CD4-positive, alpha-beta T cell treated with Interleukin-4 for 1 hour (primary cell): Measurements from ENCODE around the gene BRICD5.
A peak's percentile ranks its signal among the peaks of the same experiment; 100 is the strongest.
"Not testable (repeated sequence)": the region's sequence is repeated elsewhere in the genome, so short reads cannot be mapped to it uniquely, and the experiment has no call there.

ENCODE experiments used
- DNase-seq, 2 donors: peaks; one replicate each; pipeline ENCODE4 v3.0.0-alpha.2; 2020 to 2022

The BRICD5 gene

DNA sequence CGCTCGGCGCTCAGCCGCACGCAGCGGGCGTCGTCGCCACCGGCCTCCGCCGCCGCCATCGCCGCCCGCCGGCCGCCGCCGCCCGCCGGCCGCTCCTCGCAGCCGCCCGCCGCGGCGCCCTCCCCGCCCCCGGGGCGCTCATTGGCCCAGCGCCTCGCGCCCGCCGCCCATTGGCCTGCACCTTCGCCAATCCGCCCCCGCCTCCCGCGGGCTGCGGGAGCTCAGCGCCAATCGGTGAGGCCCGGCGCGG is 4.0 kb upstream of the BRICD5 start, which contains the start of gene PGP:
TSS of gene PGP (minus strand) at position 122 of the 250 bp plus-strand sequence. CDS start at position 59, 63 bp downstream.
- DNase-seq: no peak

DNA sequence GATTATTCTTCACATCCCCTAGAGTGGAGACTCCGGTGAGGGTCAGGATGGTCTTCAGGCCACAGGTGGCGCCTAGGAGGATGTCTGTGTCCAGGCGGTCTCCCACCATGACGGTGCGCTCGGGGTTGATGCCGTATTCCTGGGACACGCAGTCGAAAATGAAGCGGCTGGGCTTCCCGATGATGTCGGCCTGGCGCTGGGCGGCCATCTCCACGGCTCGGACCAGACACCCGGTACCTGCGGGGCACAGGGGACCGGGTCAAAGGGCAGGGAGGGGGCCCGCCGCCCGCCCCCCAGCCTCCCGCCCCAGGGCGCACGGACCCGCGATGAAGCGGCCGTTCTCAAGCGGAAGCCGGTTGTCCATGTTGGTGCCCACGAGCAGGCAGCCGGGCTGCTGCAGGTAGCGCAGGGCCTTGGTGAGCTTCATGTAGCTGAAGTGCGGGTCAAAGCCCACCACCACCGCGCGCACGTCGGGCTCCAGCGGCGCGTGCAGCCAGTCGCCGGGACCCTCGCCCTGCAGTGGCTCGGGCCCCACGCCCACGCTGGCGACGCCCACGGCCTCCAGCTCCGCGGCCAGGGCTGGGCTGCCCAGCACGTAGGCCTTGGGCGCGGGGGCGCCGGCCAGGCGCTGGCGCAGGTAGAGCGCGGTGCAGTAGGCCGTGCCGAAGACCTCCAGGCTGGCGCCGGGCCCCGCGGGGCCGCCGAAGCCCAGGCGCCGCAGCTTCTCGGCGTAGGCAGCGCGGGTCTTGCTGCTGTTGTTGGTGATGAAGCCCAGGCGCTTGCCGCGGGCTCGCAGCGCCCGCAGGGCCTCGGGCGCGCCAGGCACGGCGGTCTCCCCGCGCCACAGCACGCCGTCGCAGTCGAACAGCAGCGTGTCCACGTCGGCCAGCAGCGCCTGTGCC is 3.4 kb upstream of the BRICD5 start:
- no peak for DNase-seq

DNA sequence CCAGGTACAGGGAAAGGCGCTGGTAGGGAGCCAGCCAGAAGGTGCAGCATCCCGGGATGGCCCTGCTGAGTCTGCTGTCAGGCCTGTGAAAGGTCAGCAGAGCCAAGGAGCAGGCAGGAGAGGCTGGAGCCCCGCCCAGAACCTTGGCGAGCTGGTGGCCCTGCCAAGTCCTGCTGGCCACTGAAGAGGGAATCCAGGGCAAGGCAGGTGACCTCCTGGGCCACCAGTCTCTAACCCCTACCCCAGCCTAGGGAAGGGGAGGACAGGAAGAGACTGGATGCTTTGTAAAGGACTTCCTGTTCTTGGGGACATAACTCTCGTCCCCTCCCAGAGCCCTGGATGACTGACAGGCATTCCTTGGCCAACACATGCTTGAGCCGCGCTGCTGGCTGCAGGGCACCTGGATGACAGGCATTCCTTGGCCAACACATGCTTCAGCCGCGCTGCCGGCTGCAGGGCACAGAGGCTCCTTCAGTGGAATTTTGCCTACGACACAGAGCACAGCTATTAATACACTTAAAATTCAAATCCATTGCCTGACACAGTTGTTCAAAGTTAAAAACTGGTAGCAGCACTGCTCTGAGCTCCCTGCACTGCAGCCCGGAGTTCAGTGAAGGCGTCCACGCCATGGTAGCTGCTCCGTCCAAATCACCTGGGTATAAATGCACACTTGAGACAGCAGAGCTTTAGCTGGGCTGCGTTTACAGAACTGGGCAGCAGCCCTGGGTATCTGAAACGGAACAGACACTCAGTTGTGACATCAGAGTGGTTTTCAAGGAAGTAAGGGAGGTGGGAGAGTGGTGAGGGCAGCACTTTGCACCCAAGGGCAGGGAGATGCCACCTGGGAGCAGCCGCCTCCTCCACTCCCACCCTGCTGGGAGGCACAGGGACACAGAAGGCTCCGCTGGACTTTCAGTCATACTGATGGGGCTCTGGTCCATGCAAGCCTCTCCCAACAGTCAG is 2.0 kb upstream of the BRICD5 start:
- DNase-seq: no peak

DNA sequence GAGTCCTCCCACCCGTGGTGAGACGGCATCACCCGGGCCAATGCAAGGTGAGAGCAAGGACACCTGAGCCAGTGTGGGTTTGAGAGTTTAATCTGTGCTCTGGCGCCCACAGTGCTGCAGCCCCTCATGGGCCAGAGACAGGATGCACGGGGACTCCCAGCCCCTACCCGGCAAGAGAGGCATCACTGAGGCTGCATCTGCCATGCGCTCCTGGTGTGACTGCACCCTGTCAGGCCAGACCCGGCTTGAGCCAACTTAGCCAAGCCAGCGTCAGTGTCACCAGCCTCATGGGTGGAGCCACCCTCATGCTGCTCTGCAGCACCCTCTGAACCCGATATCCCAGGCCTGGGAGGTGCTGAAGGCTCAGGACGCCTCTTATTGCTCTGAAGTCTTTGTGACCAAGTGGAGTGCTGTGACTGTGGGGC is 1.3 kb upstream of the BRICD5 start:
- no peak for DNase-seq

DNA sequence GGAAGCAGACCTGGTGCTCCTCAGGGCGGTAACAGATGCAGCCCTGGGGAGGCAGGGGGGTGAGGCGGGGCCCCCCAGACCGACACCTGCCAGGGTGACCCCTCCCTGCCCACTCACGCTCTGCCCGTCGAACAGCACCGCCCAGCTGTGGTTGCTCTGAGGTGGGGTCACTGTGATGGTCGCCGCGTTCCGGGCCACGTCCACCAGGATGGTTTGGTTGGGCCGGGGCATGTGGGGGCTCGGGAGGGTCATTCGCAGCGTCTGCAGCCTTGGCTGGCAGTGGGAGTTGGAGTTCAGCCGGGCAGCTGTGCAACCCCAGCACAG is 692 bp downstream of the BRICD5 start:
- DNase-seq: no peak

DNA sequence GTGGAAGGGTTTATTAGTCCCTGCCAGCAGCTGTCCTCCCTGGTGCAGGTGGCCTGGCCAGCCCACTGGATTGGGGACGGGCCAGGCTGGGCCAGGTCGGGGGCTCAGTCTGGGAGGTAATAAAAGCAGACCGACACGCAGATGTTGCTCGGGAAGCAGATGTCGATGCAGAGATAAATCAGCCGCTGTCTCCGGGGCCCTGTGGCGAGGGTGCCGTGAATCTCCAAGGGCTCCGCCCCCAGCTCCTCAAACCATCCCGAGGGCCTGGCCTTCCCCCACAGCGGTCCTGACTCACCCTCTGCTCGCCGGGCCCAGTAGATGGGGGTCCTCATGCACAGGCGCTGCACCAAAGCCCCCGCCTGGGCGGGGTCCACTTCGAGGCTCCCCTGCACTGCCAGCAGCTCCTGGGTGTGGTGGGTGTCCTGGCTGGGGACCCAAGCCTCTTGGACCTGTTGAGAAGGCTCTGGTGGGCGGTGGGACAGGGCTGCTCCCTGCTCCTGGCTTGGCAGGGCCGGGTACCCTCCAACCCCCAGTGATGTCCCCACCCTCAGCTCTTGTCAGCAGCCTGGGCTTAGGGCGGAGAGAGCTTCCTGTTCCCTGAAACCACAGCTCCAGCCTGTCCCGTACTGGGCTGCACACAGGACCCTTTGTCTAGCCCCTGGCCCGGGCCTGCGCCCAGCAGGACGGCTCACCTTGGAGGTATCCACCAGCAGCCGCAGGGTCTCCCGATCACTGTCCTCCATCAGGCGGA is 1.2 kb downstream of the BRICD5 start:
- no peak for DNase-seq

DNA sequence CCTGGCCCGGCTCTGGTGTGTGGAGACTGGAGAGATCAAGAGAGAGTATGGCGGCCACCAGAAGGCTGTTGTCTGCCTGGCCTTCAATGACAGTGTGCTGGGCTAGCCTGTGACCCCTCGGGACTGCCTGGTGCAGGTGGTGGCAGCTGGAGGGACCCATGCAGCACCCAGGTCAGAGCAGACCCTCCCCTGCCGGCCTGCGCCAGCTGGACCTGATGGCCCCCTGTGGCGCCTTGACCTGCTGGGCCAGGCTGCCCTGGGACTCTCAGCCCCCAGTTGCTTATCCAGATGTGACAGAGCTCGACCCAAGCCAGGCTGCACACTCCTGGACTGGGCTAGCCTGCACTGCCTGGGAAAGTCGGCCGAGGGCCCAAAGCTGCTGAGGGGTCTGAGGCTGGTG is 1.9 kb downstream of the BRICD5 start:
- no peak for DNase-seq

DNA sequence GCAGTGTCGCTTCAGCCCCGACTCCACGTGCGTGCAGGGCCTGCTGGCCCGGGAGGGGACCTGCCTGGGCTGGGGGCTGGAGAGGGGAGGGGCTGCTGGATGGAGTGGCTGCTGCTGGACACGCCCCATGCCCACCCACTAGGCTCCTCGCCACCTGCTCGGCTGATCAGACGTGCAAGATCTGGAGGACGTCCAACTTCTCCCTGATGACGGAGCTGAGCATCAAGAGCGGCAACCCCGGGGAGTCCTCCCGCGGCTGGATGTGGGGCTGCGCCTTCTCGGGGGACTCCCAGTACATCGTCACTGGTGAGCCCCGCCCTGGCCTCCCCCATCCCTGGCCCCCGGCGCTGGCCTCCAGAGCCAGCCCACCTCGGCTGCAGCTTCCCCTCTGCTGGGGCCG is 2.4 kb downstream of the BRICD5 start:
- no peak for DNase-seq

DNA sequence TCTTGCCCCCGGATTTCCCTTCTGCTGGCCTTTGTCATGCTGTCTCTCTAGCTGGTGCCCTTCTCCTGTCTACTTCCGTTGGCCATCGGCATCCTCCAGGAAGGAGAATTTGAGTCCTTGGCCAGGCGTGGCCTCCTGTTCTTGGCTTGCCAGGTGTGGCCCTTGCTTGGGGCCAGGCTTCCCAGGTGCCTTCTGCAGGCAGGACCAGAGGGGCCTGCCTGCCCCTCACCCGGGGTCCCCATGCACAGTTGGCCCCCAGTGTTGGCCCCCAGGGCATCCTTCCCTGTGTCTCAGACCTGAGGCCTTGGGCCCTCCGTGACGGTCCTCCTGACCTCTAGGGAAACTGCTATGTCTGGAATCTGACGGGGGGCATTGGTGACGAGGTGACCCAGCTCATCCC is 2.8 kb downstream of the BRICD5 start:
- no peak for DNase-seq

DNA sequence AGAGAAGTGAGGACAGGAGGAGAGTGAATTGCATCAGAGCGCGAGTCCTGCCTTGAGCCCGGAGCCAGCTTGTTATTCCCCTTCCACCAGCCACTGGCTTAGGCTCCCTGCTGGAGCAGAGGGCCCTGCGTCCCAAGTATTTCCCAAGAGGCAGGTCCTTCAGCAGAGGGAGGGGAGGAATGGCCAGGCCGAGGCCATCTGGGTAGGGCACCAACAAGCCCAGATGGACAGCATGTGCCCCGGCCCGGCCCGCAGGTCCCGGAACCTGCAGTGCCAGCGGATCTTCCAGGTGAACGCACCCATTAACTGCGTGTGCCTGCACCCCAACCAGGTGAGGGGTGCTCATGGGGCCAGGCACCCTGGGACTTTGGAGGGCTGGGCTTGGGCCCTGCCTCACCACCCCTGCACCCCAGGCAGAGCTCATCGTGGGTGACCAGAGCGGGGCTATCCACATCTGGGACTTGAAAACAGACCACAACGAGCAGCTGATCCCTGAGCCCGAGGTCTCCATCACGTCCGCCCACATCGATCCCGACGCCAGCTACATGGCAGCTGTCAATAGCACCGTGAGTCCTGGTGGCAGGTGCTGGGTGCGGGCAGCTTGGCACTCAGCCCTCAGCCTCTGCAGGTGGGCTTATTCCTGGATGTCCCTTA is 3.8 kb downstream of the BRICD5 start:
- no peak for DNase-seq

DNA sequence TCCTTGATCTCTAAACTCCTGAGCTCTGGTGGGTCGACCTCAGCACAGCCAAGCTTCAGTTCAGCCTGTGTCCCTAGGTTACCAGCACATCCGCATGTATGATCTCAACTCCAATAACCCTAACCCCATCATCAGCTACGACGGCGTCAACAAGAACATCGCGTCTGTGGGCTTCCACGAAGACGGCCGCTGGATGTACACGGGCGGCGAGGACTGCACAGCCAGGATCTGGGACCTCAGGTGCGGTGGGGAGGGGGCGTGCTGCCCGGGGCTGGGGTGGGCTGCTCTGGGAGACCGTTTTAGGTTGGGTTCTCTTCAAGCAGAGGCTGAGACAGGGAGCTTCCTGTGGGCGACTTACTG is 4.3 kb downstream of the BRICD5 start:
- no peak for DNase-seq

DNA sequence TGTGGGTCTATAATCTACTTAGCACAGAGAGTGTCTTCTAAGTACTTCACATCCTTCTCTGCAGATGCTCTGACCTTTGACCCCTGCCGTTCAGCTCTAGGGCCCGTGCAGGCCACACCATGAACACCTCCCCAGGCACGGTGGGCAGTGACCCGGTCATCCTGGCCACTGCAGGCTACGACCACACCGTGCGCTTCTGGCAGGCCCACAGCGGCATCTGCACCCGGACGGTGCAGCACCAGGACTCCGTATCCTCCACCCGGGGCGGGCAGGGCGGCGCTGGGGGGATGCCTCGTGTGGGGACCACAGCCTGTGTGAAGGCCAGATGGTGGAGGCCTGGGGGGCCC is 4.7 kb downstream of the BRICD5 start:
- DNase-seq: no peak

DNA sequence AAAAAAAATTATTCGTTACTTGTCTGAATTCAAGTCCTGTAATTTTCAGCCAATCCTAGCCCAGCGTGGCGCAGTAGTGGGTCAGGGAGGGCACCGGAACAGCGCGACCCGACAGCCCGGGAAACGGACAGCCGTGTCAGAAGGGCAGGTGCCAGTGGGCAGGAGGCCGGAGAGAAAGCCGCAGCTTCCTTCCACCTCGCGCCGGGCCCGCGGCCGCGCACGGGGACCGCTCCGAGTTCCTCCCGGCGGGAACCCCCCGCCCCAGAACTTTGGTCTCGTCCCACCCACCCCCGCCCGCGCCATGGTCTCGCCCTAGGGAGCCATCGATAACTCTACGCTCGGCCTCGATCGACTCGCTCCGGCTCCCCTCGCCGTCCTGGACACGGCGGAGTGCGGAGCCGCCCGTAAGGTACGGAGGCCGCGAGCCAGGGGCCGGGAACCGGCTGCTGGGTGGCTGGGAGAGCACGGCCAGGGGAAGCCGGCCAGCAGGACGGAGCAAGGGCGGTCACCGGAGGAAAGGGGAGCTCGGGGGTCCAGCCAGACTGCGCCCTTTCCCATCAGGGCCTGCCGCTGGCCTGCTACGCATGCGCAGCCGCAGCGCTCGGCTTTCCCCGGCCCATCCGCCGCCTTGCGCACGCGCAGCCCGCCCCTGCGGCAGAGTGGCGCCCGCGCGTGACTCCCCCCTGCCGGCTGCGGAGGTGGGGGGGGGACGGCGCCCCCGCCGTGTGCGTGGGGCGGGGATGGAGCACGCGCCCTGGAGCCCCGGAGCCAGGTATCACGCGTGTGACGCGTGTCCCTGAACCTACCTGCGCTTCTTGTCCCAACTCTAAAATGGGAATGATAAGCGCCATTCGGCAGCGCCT is 5.3 kb downstream of the BRICD5 start, which contains the start of gene MLST8:
TSS of gene MLST8 (plus strand) at position 351 of the 863 bp plus-strand sequence. CDS start 632 bp downstream, outside the sequence.
- peak; percentile 89 to 93 for DNase-seq

DNA sequence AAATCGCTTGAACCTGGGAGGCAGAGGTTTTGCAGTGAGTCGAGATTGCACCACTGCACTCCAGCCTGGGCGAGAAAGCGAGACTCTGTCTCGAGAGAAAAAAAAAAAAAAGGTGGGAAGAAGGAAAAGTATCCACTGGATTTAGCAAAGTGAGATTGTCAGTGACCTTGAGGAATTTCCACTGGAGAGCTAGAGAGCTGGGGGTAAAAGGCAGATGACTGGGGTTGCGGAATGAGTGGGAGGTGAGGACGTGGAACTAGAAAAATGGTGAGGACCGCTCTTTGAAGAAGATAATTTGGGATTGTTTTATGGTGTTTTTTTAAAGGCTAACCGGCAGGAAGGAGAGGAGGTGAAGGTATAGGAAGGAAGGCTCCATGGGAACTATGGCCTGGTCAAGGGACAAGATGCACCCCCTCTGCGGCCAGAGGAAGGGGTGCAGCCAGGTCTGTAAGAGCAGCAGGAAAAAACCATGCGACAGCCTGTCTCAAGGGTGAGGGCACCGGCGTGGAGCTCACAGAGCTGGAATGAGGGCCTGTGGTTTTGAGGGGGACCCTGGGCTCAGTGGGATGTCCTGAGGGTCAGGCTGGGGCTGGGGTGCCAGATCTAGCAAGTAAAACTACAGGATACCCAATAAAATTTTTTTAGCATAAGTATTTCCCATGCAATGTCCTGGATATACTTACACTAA is 6.1 kb downstream of the BRICD5 start:
- no peak for DNase-seq

DNA sequence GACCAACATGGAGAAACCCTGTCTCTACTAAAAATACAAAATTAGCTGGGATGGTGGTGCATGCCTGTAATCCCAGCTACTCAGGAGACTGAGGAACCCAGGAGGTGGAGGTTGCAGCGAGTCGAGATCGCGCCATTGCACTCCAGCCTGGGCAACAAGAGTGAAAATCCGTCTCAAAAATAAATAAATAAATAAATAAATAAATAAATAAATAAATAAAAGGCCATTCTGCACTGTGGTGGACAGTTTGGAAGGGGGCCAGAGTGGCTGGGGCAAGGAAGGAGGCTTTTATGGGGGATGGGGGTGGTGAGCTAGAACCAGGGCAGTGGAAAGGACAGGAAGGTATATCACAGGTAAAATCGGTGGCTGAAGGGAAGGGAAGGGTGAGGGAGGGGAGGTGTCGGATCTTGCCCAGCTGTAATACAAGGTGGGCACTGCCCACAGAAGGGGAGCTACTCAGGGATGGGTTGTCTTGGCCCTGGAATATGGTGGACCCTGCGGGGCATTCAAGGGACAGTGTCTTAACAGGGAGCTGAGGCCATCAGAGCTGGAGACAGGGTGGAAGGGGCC is 7.5 kb downstream of the BRICD5 start:
- not testable (repeated sequence) for DNase-seq

DNA sequence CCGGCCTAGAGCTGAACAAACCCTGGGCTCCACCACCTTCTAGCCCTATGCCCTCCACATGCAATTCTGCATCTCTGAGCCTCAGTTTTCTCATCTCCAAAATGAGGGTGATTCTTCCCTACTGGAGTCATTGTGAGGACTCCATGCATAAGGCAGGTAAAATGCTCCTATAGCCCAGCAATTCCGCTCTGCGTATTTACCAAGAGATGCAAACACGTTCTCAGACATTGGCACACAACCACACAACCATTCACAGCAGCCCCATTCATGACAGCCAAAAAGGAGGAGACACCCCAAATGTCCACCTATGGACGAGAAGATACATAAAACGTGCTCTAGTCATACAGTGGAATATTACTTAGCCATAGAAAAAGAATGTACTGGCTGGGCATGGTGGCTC is 10.3 kb downstream of the BRICD5 start:
- no peak for DNase-seq

DNA sequence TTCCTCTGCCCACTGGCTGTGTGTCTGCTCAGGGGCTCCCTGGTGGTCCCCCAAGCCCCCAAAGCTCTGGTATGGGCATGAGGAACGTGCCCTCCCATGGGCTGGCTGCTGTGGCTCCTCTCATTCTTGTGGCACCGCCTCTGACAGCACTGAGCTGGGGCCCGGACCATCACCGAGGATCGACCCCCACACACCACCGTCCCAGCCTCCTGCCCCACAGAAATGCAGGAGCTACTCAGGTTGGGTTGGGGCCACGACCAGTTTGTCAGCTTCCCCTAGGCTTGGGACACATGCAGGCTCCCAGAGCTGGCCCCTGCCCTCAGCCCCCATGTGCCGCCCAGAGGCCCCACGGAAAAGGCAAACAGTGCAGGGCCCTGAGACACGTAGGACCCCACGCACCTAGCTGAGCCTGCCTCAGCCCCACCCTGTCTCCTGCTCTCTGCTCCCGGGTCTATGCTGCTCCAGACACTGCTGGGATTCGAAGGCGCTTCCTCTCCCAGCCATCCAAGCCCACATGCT is 11.0 kb downstream of the BRICD5 start:
- no peak for DNase-seq

DNA sequence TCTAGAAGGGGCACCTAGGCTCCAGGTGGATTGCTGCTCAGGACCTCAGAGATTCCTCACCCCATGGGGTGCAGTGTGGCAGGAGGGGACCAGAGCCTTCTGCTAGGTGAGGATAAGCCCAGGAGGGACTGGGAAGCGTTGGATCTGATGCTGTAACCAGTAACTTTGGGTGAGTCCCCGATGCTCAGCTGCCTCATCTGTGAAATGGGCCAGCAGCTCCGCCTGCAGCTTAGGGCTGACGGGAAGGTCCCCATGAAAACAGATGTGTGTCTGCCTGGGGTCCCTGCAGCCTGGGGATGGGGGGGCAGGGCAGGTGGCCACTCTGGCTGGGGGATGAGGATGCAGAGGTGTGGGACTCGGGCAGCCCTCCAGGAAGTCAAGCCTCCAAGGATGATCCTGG is 11.6 kb downstream of the BRICD5 start:
- DNase-seq: no peak

DNA sequence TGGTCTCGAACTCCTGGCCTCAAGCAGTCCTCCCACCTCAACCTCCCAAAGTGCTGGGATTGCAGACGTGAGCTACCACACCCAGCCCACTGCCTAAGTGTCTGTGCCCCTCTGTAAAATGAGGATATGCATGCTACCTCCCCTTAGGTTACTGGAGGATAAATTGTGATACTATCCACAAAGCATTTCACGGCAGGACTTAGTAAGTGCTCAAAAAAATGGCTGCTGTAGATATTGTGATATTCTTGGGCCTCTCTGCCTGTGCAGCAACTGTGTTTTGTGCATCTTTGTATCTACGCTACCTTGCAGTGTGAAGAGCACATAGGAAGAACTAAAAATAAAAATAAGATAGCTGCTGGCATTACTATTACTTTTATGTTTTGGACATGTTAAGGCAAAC is 12.4 kb downstream of the BRICD5 start:
- no peak for DNase-seq

DNA sequence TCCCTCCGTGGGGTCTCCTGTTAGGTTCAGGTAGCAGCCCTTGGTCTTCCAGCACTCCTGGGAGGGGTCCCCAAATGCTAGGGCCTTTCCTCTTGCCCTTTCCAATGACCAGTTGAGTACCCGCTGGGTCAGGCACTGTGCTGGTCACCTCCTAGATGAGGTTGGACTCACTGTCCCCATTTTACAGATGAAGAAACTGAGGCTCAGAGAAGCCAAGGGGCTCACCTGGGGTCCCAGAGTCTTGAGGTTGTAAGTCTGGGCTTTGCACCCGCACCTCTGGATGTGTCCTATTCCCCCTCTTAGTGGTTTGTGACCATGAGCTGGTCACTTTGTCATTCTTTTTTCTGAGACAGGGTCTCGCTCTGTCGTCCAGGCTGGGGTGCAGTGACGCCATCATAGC is 12.9 kb downstream of the BRICD5 start:
- no peak for DNase-seq
